Measurements from ENCODE around the gene TP63.

TP63 gene

DNA sequence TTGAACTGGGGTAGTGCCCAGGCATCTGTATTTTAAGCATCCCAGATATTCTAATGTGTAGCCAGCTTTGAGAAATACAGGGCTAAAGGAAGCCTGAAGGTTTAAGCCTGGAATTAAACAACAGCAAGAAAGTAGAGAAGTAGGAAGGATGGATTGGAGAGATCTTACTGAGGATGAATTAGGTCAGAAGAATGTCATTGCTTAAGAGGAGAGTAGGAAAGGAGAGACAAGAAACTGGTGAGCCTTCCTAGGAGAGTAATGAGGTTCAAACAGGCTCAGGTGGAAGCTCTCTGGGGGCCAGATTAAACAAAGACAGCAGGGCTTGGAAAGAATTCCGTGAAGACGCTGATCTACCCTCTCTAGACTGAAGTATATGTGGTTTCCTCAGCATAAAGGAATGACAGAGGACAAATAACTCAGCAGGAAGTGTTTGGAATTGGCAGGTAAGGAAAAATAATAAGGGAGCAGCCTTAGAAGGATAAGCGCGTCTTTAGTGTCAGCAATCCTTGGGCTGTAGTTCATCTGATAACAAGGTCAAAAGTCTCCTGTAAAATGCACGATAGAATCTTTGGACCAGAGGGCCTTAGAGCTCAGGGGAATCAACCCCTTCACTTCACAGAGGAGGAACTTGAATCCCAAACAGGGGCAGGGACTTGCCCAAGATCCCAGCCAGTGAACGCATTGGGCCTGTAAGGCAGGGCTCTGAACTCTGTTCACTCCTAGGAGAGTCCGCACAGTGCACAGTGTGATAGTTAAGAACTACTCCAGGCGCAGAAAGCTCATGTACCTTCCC lies 90.9 kb downstream of the TP63 start:
- TF ChIP-seq, protein P1, sequence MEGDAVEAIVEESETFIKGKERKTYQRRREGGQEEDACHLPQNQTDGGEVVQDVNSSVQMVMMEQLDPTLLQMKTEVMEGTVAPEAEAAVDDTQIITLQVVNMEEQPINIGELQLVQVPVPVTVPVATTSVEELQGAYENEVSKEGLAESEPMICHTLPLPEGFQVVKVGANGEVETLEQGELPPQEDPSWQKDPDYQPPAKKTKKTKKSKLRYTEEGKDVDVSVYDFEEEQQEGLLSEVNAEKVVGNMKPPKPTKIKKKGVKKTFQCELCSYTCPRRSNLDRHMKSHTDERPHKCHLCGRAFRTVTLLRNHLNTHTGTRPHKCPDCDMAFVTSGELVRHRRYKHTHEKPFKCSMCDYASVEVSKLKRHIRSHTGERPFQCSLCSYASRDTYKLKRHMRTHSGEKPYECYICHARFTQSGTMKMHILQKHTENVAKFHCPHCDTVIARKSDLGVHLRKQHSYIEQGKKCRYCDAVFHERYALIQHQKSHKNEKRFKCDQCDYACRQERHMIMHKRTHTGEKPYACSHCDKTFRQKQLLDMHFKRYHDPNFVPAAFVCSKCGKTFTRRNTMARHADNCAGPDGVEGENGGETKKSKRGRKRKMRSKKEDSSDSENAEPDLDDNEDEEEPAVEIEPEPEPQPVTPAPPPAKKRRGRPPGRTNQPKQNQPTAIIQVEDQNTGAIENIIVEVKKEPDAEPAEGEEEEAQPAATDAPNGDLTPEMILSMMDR (IDR thresholded peaks at IDR 0.05; ENCODE audit: low read depth, low read length), result no peak
- no peak for DNase-seq (ENCODE audit: extremely low read depth, low read depth)

DNA sequence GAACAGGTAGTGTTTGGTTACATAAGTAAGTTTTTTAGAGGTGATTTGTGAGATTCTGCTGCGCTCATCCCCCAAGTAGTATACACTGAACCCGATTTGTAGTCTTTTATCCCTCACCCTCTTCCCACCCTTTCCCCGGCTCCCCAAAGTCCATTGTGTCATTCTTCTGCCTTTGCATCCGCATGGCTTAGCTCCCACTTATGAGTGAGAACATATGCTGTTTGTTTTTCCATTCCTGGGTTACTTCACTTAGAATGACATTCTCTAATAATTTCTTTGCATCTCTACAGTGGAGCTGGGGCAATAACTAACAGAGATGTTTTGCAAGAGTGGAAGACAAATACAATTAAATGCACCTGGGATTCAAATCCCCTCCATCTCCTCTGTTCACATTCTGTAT lies 93.2 kb downstream of the TP63 start:
- DNase-seq (ENCODE audit: extremely low read depth, low read depth), result peak; percentile 25
- TF ChIP-seq, protein P1 (IDR thresholded peaks at IDR 0.05; ENCODE audit: low read depth, low read length), result no peak

- TF ChIP-seq, protein P1 (IDR thresholded peaks at IDR 0.05; ENCODE audit: low read depth, low read length), result no peak
- DNase-seq (ENCODE audit: extremely low read depth, low read depth), result no peak
Measured at GRCh38 chr3:189726277-189726676, 95.1 kb downstream of the TP63 start.

DNA sequence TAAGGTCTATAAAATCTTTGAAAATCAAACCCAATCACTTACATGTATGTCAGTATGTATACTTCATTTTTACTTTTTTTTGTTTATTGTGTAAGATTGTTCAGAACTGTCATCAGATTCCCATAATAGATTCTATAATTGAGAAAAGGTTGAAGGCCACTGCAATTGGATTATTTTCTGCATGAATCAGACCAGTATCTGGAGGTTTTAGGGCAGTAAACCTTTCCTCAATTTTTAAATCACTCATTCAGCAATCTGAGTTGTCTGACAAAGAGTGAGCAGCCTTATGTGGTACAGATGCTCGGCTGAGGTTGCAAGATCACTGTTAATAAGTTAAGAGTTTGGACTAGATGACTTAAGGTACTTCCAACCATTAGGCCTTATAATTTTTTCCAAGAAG lies 96.0 kb downstream of the TP63 start:
- TF ChIP-seq, protein P1 (IDR thresholded peaks at IDR 0.05; ENCODE audit: low read depth, low read length), result no peak
- no peak for DNase-seq (ENCODE audit: extremely low read depth, low read depth)

GRCh38 chr3:189727898-189728297 lies 96.7 kb downstream of the TP63 start:
- no peak for DNase-seq (ENCODE audit: extremely low read depth, low read depth)
- TF ChIP-seq, protein P1 (IDR thresholded peaks at IDR 0.05; ENCODE audit: low read depth, low read length), result no peak

DNA sequence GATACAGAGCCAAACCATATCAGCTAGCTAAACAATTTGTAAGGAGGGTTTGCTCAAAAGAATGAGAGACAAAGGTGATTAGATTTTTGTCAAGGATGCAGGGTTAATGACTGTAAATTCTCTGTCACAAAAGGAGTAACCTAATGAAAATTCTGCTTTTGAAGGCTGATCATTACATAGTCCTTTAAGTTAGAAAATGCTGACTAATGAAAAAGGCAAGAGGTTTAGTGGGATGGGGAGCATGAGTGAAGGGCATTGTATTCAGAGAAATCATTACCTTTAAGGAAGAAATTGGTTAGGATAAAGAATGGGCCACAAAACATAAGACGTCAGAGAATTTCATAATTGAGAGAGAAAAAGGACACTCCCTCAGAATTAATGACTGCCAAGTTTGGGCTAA lies 97.7 kb downstream of the TP63 start:
- TF ChIP-seq, protein P1 (IDR thresholded peaks at IDR 0.05; ENCODE audit: low read depth, low read length), result no peak

DNA sequence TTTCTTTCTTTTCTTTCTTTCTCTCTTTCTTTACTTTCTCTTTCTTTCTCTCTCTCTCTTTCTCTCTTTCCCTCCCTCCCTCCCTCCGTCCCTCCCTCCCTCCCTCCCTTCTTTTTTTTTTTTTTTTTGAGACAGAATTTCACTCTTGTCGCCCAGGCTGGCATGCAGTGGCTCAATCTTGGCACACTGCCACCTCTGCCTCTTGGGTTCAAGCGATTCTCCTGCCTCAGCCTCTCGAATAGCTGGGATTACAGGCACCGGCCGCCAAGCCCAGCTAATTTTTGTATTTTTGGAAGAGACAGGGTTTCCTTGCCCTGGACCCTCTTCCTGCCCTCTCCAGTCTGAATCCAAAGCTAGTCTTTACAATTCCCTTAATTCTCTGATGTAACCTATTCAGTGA lies 102.9 kb downstream of the TP63 start:
- DNase-seq (ENCODE audit: extremely low read depth, low read depth), result no peak
- TF ChIP-seq, protein P1 (IDR thresholded peaks at IDR 0.05; ENCODE audit: low read depth, low read length), result no peak

More for the DNA sequence above, 97.7 kb downstream of the TP63 start:
- DNase-seq (ENCODE audit: extremely low read depth, low read depth), result no peak

Data from AG09319 (cell line).